Astrocyte (in vitro differentiated cells and primary cell): ENCODE data around the gene RAMAC.

Source experiments
- CTCF ChIP-seq: IDR thresholded peaks from 2 replicates; pipeline ENCODE4 v1.5.1; 2011; ENCODE audit warnings: low read depth, mild to moderate bottlenecking, inconsistent platforms, low read length, moderate library complexity; ENCODE audit not compliant: insufficient read depth
- EZH2 ChIP-seq: IDR thresholded peaks from 2 replicates; pipeline ENCODE4 v1.6.1; 2012; ENCODE audit warnings: mild to moderate bottlenecking, low read length, inconsistent platforms; ENCODE audit not compliant: insufficient read depth

GRCh38 chr15:83016906-83017305 lies 30.9 kb downstream of the RAMAC start:
- TF ChIP-seq CTCF (no peak), EZH2 (no peak)
